Right ventricle myocardium inferior (tissue), 1 donor: Measurements from ENCODE around the gene UAP1L1. TPM values are rescaled to one million over a fixed set of nuclear protein-coding genes. Genes with fewer than 3 reads are reported as not detected.
"Not testable (repeated sequence)": the region's sequence is repeated elsewhere in the genome, so short reads cannot be mapped to it uniquely, and the experiment has no call there.

Source experiments
- ATAC-seq: fragments of 200-7000 bp; cut with Tn5 transposase; one replicate; pipeline ENCODE4 v1.9.1; 2020; ENCODE audit warnings: mild to moderate bottlenecking, moderate library complexity
- DNase-seq: peaks from one replicate; pipeline ENCODE4 v3.0.0; 2021; ENCODE audit errors: missing footprints
- intact Hi-C: fragments of 100-400 bp; cut with DNase I; formaldehyde crosslinking; loops from one replicate; pipeline ENCODE4 v1.11.0; 2022
- total RNA-seq: library from RNA; stranded (reverse); fragmentation: NEBNext Ultra II Directional; extraction: Animal tissue kit (Norgen Biotek cat#: 25700); gene quantifications from one replicate; pipeline ENCODE4 v1.2.1, GENCODE V29; 2021
- donor health status: DM: no; HTN: yes; CAD: no; lungs with severe emphysema.

UAP1L1 gene
- total RNA-seq, 1 donor from 2014 or later, result 13.6 TPM

GRCh38 chr9:137052998-137053943 lies 24.0 kb upstream of the UAP1L1 start:
- intact Hi-C loops, result no loop called here

DNA sequence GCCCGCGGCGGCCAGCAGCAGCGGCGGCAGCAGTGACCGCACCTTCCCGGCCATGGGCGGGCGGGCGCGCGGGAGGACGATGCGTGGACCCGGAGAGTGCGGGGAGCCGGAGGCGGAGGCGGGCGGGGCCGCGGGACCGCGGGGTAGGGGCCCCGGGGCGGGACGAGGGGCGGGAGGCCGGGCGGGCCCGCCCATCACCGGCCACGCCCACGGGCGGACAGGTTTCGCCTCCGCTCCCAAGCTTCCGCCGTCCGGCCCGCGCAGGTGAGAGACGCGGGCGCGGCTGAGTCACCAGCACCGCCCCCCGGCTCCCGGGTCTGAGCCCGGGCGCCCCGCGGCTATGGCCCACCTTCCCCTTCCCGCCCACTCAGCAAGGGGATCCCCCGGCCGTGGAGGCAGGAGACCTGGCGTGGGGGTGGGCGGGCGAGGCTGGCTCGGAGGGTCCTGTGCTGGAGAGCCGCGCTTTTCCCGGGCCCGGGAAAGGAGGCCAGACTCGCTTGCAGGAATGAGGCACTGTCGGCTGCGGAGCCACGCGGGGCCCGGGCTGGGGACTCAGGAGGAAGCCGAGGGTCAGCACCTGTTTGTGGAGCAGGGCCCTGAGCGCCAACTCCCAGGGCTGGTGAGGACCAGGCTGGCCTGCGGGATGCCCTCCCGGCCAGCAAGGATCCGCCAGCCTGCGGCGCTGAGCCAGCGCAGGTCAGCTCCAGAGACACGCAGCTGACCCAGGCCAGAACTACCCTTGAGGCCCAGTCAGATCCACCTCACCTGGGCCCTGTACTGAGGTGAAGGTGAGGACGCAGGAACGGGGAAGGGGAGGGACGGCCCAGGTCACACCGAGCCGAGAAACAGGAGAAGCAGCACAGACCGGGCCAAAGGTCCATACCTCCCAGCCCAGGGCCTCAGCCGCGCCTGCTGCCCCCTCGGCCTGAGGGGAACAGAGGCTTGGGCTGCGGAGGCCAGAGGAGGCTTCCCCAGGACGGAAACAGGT lies 23.1 kb upstream of the UAP1L1 start, which contains the start of gene ENTPD2:
ENTPD2 (minus strand) TSS at position 118 of the 988 bp plus-strand sequence; CDS start at position 54, 64 bp downstream.
- DNase-seq, result no peak
- no peak for ATAC-seq

More at GRCh38 chr9:137052998-137053943, 24.0 kb upstream of the UAP1L1 start:
- ATAC-seq (no peak), DNase-seq (no peak)

DNA sequence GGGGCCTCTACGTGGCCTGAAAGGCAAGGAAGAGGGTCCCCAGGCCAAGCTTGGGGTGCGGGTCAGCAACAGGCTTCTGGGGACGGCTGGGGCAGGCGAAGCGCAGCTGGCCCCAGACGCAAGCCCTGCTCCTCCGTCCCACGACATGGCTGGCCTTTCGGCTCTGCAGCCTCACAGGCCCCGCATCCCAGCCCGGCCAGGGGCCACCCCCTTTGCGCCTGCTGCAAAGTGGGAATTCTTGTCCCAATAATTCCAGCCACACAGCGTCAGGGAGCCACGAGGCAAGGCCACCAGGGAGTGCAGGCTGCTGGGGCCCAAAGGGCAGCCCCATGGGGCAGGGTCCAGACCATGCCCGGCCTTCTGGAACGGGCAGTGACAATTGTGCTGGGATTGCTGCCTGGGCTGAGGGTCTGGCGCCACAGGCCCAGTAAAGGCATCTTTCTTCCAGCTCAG lies 22.4 kb upstream of the UAP1L1 start:
- DNase-seq, result no peak
- intact Hi-C loops, result no loop called here
- peak; percentile 1 for ATAC-seq

More for the DNA sequence above, 23.1 kb upstream of the UAP1L1 start, which contains the start of gene ENTPD2:
- intact Hi-C loops, result no loop called here

DNA sequence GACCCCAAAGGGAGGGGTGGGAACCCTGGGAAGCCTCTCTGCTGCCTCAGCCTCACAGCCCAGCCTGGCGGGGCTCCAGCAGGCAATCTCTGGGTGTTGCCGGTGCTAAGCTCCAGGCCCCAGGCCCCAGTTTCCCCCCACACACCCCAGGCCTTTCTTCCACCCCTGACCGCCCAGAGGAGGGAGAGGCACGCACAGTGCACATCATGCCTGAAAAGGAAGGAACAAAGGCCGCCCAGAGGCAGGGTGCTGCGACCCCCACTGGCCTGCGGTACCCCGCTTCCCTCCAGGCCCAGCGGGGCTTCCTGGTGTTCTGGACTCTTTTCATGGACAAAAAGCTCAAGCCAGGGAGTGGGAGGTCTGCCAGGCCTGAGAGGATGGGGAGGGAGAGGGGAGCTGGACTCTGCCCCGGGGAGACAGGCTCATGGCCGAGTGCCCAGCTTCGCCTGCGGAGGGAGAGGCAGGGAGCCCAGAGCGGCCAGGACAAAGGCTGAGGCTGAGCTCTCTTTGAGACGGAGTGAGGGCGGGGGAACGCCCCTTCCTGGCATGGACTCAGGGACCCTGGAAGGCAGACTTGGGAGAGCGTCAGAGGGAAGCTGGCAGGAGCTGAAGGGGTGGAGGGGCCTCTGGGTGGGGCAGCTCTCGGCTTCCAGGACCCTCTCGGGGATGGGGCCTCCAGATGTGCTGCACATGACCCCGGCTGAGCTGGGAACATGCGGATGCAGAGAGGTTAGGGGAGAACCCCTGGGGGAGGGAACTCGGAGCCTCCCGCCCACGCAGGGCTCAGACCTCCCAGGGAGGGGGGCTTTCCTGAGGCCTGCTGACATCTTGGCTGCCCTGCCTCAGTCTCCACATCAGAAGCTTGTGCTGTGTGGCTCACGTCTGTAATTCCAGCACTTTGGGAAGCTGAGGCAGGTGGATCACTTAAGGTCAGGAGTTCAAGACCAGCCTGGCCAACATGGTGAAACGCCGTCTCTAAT lies 21.6 kb upstream of the UAP1L1 start:
- ATAC-seq (peak; percentile 94), DNase-seq (peak; percentile 95)
- intact Hi-C loops, result no loop called here

DNA sequence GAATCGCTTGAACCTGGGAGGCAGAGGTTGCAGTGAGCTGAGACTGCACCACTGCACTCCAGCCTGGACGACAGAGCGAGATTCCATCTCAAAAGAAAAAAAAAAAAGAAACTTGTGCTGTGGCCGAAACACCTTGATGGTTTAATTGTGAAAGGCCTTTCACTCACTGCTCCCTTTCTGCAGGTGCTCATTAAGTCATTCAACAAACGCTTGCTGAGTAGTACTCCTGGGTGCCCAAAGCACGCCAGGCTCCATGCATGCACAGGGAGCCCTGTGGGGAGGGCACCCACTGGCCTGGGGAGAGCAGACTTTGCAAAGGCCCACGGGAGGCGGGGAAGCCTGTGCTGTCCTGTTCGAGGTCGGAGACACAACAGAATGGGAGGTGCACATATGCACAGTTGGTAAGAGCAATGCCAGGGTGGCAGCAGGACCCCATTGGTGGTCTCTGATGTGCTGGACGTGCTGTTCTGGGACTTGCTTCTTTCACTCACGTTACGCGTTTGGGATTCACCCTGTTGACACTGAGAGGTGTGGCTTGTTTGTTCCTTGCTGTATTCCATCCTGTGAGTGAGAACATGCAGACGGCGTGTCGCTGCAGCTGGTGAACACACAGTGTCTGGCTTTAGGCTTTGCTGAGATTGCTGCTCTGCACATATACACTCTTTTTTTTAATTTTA lies 20.4 kb upstream of the UAP1L1 start:
- no peak for ATAC-seq
- intact Hi-C loops, result no loop called here
- DNase-seq, result no peak

- DNase-seq (no peak), ATAC-seq (no peak)
- intact Hi-C loops, result no loop called here
Measured at GRCh38 chr9:137057545-137057944, 19.8 kb upstream of the UAP1L1 start.

DNA sequence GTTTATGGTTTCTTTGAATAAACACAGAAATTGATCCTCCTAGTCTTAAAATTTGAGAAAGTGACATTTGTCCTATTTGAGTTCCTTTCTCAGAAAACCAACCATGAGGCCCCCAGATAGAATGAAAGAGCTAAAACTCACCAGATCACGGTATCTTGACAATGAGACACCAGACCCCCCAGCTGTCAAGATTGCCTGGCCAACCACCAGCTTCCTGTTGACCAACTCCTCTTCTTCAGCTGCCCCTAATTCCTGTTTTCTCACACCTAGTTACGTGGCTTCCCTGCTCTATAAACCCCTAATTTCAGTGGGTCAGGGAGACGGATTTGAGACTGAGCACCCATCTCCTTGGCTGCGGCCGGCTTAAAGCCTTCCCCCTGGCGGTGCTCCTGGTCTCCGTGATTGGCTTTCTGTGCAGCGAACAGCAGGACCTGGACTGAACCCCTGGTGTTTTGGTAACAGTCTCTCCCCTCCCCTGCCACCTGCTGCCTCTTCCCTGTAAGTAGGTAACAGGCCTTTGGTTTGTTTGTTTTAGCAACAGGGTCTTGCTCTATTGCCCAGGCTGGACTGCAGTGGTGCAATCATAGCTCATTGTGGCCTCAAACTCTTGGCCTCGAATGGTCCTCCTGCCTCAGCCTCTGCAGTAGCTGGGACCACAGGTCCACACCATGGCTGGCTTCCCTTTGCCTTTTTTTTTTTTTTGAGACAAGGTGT lies 18.6 kb upstream of the UAP1L1 start:
- intact Hi-C loops, result no loop called here
- no peak for ATAC-seq
- no peak for DNase-seq

DNA sequence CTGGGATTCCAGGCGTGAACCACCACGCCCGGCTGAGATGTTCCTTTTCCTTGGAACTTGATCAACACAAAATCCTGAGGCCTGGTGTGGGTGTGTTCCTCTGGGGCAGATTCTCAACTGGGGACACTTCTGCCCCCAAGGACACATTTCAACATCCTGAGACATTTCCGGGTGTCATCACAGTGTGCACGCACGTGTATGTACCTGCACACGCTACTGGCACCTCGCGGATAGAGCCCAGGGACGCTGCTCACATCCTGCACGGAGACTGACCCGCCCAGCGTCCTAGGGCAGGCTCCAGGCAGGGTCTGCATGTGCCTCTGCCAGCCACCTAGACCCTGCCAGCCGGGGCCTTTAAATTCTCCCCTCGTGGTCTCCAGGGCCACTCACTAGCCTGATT lies 14.9 kb upstream of the UAP1L1 start:
- intact Hi-C loops, result loop anchor here (10.0 kb wide), 1 partner anchor 278 kb away; no protein-coding TSS in a partner anchor
- no peak for ATAC-seq

DNA sequence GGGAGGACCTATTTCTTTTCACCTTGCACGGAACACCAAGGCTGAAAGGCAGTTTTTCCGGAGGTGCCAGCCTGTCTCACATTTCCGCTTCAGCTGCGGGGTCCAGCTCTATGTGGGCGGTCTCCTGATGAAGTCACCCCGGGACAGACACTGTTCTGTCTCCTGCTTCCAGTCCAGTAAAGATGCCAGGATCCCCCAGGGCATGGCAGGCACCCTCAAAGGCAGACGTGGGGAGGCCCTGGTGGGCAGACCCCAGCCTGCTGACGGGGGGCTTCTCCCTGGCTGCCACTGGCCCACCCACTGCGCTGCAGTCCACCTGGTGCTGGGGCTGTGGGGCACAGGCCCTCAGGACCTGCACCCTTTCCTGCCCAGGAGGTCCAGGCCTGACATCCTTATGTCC lies 14.5 kb upstream of the UAP1L1 start:
- not testable (repeated sequence) for DNase-seq, ATAC-seq
- intact Hi-C loops, result loop anchor here (10.0 kb wide), 1 partner anchor 278 kb away; no protein-coding TSS in a partner anchor

More for the DNA sequence above, 14.9 kb upstream of the UAP1L1 start:
- DNase-seq, result no peak

DNA sequence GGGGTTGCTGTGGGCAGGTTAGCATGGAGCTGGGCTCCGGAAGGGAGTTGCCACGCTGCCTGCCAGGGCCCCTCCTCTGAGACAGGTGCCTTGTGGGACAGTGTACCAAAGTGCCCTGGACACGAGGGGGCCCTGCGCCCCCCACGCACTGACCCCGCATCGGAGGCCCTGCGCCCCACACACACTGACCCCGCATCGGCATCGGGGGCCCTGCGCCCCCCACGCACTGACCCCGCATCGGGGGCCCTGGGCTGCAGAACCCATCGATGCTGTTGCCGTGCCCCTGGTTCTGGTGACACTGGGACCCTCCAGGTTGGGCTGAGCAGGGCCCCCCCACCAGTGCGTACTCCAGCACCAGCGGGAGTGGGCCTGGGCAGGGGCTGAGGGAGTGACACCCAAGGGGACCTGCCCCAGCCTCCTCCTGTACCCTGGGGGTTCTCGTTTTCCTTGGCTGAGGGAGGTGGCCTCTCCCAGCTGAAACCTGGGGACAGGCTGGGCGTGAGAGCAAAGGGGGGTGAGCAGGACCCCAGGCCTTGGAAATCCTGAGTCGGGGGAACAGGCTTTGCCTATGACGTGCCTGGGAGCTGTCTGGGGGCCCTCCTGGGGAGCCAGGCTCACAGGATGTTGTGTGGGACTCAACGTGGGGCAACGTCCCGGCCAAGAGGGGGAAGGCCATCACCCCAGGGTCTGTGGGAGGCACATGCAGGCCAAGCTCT lies 13.8 kb upstream of the UAP1L1 start:
- ATAC-seq (no peak), DNase-seq (no peak)
- intact Hi-C loops, result loop anchor here (1.0 to 10.0 kb wide), 2 partner anchors 17 to 279 kb away; partner anchors contain the start of gene NPDC1

- peak; percentile 92 for DNase-seq
- intact Hi-C loops, result loop anchor here (1.0 to 10.0 kb wide), 2 partner anchors 18 to 279 kb away; partner anchors contain the start of gene NPDC1
- peak; percentile 67 for ATAC-seq
Measured at GRCh38 chr9:137064027-137064879, 13.1 kb upstream of the UAP1L1 start.

DNA sequence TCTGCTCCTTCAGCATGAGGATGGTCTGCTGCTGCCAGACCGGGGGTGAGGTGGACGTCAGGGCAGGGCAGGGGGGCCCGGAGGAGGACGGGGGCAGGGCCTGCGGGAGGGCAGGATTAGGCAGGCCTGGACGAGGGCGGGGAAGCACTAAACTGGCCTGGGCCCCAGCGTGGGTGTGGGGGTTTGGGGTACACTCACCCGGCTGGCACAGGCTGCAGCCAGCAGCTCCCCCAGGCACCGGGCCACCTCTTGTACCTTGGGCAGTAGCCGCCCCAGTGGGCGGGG lies 12.5 kb upstream of the UAP1L1 start:
- intact Hi-C loops, result loop anchor here (1.0 to 10.0 kb wide), 2 partner anchors 19 to 280 kb away; partner anchors contain the start of gene NPDC1
- ATAC-seq (no peak), DNase-seq (no peak)

GRCh38 chr9:137065336-137065967 lies 11.9 kb upstream of the UAP1L1 start:
- intact Hi-C loops, result loop anchor here (10.0 kb wide), 1 partner anchor 281 kb away; no protein-coding TSS in a partner anchor
- ATAC-seq (no peak), DNase-seq (peak; percentile 53)

- peak; percentile 26 for DNase-seq
- ATAC-seq, result no peak
- intact Hi-C loops, result loop anchor here (10.0 kb wide), 1 partner anchor 281 kb away; no protein-coding TSS in a partner anchor
Measured at GRCh38 chr9:137066096-137066861, 11.0 kb upstream of the UAP1L1 start.
